Testis (tissue), 3 donors: ENCODE data around the gene ZNF79. TPM values are rescaled to one million over a fixed set of nuclear protein-coding genes. Genes with fewer than 3 reads are reported as not detected.

Experiments used
- DNase-seq: peaks from one replicate; pipeline ENCODE4 v3.0.0-alpha.2; 2019
- H3K27ac ChIP-seq, 2 donors: fragments of 200-600 bp; sonication (generic); one replicate each; pipeline ENCODE4 v1.5.1; 2019
- H3K27me3 ChIP-seq: fragments of 200-600 bp; sonication (generic); one replicate; pipeline ENCODE4 v1.5.1; 2019
- H3K36me3 ChIP-seq: fragments of 200-600 bp; sonication (generic); one replicate; pipeline ENCODE4 v1.5.1; 2017; ENCODE audit warnings: low read depth; ENCODE audit errors: missing control alignments
- H3K4me1 ChIP-seq: fragments of 200-600 bp; sonication (generic); one replicate; pipeline ENCODE4 v1.5.1; 2019
- H3K4me3 ChIP-seq, 2 donors: fragments of 200-600 bp; sonication (generic); one replicate each; pipeline ENCODE4 v1.5.1; 2017 to 2019
- H3K9me3 ChIP-seq: fragments of 200-600 bp; sonication (generic); one replicate; pipeline ENCODE4 v1.5.1; 2017
- POLR2A ChIP-seq: fragments of 450-650 bp; IDR thresholded peaks from one replicate; pipeline ENCODE4 v1.6.1; 2017; ENCODE audit warnings: antibody characterized with exemption, mild to moderate bottlenecking, moderate library complexity
- WGBS, 2 donors: methylation state at CpG; one replicate each; pipeline ENCODE4 v1.1.5; 2018; 5-methylcytosine and 5-hydroxymethylcytosine counted together
- intact Hi-C: fragments of 100-400 bp; cut with DNase I; formaldehyde crosslinking; loops from one replicate; pipeline ENCODE4 v1.15.1; 2023; ENCODE audit warnings: low total_unique reads
- polyA plus RNA-seq: library from polyadenylated mRNA; stranded (reverse); fragments of 350-450 nt; fragmentation: Illumina TruSeq; extraction: RNeasy Lipid Tissue Mini Kit (QIAGEN cat#74804); gene quantifications from one replicate; pipeline ENCODE4 v1.2.3, GENCODE V29; 2014; ENCODE audit warnings: low read depth, low replicate concordance; ENCODE audit not compliant: insufficient read depth
- total RNA-seq, 2 donors: library from RNA; depleted of rRNA; stranded (reverse); fragments of >200 nt; gene quantifications; one replicate each; pipeline ENCODE4 v1.2.3, GENCODE V29; 2016
- TF ChIP-seq, protein P1 (sequence below), 3 experiments: fragments of 450-650 bp in 2 of 3; fragments of 200-600 bp in 1 of 3; sonication (generic) in 1 of 3; IDR thresholded peaks; one replicate each; pipeline ENCODE4 v1.5.1; 2016 to 2019; ENCODE audit warnings: antibody characterized with exemption in 3 of 3, mild to moderate bottlenecking in 2 of 3, moderate library complexity in 1 of 3

ZNF79 gene
- total and polyA plus RNA-seq, 3 donors from 2014 or later: 15.9 to 24.5 (median 19.5) TPM

GRCh38 chr9:127384901-127385300 is 39.3 kb upstream of the ZNF79 start:
- no peak for DNase-seq
- 87 to 90% methylated on average over 13 of the region's 13 CpGs for WGBS, 2 donors
- Histone ChIP-seq H3K36me3 (no peaks in the 10 kb centered on the region), H3K4me3 (no peak overlapping the region), H3K9me3 (no peaks in the 10 kb centered on the region), H3K27ac (no peak overlapping the region), H3K27me3 (no peaks in the 10 kb centered on the region), H3K4me1 (no peaks in the 10 kb centered on the region)
- no peak for TF ChIP-seq POLR2A
- TF ChIP-seq, protein P1, sequence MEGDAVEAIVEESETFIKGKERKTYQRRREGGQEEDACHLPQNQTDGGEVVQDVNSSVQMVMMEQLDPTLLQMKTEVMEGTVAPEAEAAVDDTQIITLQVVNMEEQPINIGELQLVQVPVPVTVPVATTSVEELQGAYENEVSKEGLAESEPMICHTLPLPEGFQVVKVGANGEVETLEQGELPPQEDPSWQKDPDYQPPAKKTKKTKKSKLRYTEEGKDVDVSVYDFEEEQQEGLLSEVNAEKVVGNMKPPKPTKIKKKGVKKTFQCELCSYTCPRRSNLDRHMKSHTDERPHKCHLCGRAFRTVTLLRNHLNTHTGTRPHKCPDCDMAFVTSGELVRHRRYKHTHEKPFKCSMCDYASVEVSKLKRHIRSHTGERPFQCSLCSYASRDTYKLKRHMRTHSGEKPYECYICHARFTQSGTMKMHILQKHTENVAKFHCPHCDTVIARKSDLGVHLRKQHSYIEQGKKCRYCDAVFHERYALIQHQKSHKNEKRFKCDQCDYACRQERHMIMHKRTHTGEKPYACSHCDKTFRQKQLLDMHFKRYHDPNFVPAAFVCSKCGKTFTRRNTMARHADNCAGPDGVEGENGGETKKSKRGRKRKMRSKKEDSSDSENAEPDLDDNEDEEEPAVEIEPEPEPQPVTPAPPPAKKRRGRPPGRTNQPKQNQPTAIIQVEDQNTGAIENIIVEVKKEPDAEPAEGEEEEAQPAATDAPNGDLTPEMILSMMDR (IDR thresholded peaks at IDR 0.05): no peak
- intact Hi-C loops: no loop called here

GRCh38 chr9:127386249-127386648 is 37.9 kb upstream of the ZNF79 start:
- Histone ChIP-seq H3K36me3 (no peaks in the 10 kb centered on the region), H3K4me1 (no peaks in the 10 kb centered on the region), H3K9me3 (no peaks in the 10 kb centered on the region), H3K27me3 (no peaks in the 10 kb centered on the region), H3K4me3 (no peak overlapping the region), H3K27ac (no peak overlapping the region)
- intact Hi-C loops: no loop called here
- DNase-seq: no peak
- TF ChIP-seq, protein P1 (IDR thresholded peaks at IDR 0.05): no peak
- no peak for TF ChIP-seq POLR2A
- 87 to 89% methylated on average over 4 of the region's 4 CpGs for WGBS, 2 donors

DNA sequence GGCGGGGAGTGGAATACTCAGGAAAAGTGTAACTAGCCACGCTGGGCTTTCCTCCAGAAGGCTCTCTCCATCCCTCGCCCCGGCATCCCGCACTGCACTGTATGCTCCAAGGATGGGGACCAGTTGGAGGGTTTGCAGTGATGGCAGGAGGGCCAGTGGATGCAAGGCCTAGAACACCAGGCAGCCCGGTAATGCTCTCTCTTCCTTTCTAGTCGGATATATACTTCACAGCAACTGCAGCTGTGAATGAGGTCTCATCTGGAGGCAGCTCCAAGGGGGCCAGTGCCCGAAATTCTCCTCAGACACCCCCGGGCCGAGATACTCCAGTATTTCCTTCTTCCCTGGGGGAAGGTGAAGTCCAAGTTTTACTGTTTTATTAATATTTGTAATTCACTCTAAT is 37.2 kb upstream of the ZNF79 start:
- no peaks in the 10 kb centered on the region for H3K36me3 ChIP-seq
- TF ChIP-seq, protein P1 (IDR thresholded peaks at IDR 0.05): no peak
- no peak for TF ChIP-seq POLR2A
- no peak for DNase-seq

GRCh38 chr9:127388037-127388855 is 35.9 kb upstream of the ZNF79 start:
- DNase-seq: peak; percentile 57
- 54 to 76% methylated on average over 9 to 10 of the region's 10 CpGs for whole genome bisulfite sequencing, 2 donors
- no peaks in the 10 kb centered on the region for H3K27me3 ChIP-seq
- H3K4me1 ChIP-seq: no peaks in the 10 kb centered on the region
- no peaks in the 10 kb centered on the region for H3K36me3 ChIP-seq
- H3K27ac ChIP-seq: peak overlapping the region in 1 of 2 donors; percentile 59
- TF ChIP-seq, protein P1 (IDR thresholded peaks at IDR 0.05): no peak
- no peak for TF ChIP-seq POLR2A
- intact Hi-C loops: no loop called here
- no peaks in the 10 kb centered on the region for H3K9me3 ChIP-seq
- H3K4me3 ChIP-seq: no peak overlapping the region

More for the DNA sequence above, 37.2 kb upstream of the ZNF79 start:
- 90 to 96% methylated on average over 10 of the region's 10 CpGs for WGBS, 2 donors
- Histone ChIP-seq H3K9me3 (no peaks in the 10 kb centered on the region), H3K27me3 (no peaks in the 10 kb centered on the region), H3K4me3 (no peak overlapping the region), H3K27ac (no peak overlapping the region), H3K4me1 (no peaks in the 10 kb centered on the region)
- intact Hi-C loops: no loop called here

DNA sequence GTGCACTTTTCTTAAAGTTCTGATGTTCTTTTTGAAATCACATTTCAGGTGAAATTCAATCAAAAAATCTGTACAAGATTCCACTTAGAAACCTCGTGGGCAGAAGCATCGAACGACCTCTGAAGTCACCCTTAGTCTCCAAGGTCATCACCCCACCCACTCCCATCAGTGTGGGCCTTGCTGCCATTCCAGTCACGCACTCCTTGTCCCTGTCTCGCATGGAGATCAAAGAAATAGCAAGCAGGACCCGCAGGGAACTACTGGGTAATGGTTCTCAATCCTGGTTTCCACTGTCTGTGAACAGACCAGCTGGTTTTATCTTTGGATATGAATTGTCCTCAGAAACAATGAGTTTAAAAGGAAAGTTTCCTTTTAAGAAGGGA is 35.3 kb upstream of the ZNF79 start:
- H3K27me3 ChIP-seq: no peaks in the 10 kb centered on the region
- no peak for DNase-seq
- H3K9me3 ChIP-seq: no peaks in the 10 kb centered on the region
- 61 to 66% methylated on average over 6 of the region's 6 CpGs for WGBS, 2 donors
- peak overlapping the region in 1 of 2 donors; percentile 59 for H3K27ac ChIP-seq
- H3K4me3 ChIP-seq: no peak overlapping the region
- TF ChIP-seq, protein P1 (IDR thresholded peaks at IDR 0.05): no peak
- TF ChIP-seq POLR2A: no peak
- H3K36me3 ChIP-seq: no peaks in the 10 kb centered on the region
- H3K4me1 ChIP-seq: no peaks in the 10 kb centered on the region
- intact Hi-C loops: no loop called here
